Activated naive CD4-positive, alpha-beta T cell treated with anti-CD3 and anti-CD28 coated beads, Interleukin-2, amount 50 U/mL, for 72 hours (primary cell): ENCODE measurements around the gene LMBR1. TPM values are rescaled to one million over a fixed set of nuclear protein-coding genes. Genes with fewer than 3 reads are reported as not detected.

Experiments
- ATAC-seq, 2 donors: fragments of 150-1000 bp; cut with Tn5 transposase; 2 replicates each; pipeline ENCODE4 v1.10.0; 2021; ENCODE audit warnings: mild to moderate bottlenecking in 2 of 2, moderate library complexity in 2 of 2
- DNase-seq, 2 donors: peaks; one replicate each; pipeline ENCODE4 v3.0.0; 2021 to 2022; ENCODE audit warnings: low spot score in 2 of 2
- H3K27ac Mint-ChIP-seq, 2 donors: one replicate each; pipeline ENCODE4 v1.8.0; 2022; ENCODE audit warnings: mild to moderate bottlenecking in 2 of 2, mixed read lengths in 2 of 2
- H3K36me3 Mint-ChIP-seq, 2 donors: one replicate each; pipeline ENCODE4 v1.8.0; 2022; ENCODE audit warnings: mixed read lengths in 2 of 2
- H3K9me3 Mint-ChIP-seq, 2 donors: one replicate each; pipeline ENCODE4 v1.8.0; 2022; ENCODE audit warnings: mixed read lengths in 2 of 2
- total RNA-seq, 2 donors: library from RNA; stranded (reverse); gene quantifications; one replicate each; pipeline ENCODE4 v1.2.3, GENCODE V29; 2022

The LMBR1 gene
- total RNA-seq, 2 donors from 2014 or later = 28.3 to 52.4 TPM

DNA sequence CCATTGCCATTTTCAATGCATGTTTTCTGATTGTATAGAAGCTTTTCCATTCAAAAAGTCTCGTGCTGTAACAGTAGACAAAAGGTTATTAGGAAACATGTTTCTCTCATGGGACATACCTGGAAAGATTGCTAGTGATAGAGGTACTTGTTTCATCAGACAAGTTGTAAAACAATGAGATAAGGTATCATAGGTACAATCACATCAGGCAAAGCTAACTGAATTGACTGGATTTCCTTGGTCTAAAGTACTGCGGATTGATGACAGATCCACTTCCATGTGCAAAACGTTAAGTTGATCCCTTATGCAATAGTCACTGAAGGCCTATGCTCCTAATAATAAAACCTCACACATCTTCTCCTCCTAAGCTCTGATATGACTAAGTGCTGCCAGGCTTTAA, 258.9 kb downstream of the LMBR1 start:
- DNase-seq (no peak), ATAC-seq (no peak)
- Mint-ChIP-seq H3K36me3 (peaks cover under 1 to 5% of the 10 kb centered on the region in 2 donors), H3K9me3 (peaks cover 0 to 11% of the 10 kb centered on the region in 2 donors), H3K27ac (no peak overlapping the region)

DNA sequence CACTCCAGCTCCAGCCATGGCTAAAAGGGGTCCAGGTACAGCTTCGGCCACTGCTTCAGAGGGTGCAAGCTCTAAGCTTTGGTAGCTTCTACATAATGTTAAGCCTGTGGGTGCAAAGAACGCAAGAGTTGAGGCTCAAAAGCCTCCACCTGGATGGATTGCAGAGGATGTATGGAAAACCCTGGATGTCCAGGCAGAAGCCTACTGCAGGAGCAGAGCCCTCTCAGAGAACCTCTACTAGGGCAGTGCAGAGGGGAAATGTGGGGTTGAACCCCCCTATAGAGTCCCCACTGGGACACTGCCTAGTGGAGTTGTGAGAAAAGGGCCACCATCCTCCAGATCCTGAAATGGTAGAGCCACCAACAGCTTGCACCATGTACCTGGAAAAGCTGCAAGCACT, 263.1 kb downstream of the LMBR1 start:
- no peak for DNase-seq
- no peak for ATAC-seq
- H3K9me3 Mint-ChIP-seq = peaks cover 9 to 17% of the 10 kb centered on the region in 2 donors
- peaks cover 10 to 13% of the 10 kb centered on the region in 2 donors for H3K36me3 Mint-ChIP-seq
- H3K27ac Mint-ChIP-seq = no peak overlapping the region

DNA sequence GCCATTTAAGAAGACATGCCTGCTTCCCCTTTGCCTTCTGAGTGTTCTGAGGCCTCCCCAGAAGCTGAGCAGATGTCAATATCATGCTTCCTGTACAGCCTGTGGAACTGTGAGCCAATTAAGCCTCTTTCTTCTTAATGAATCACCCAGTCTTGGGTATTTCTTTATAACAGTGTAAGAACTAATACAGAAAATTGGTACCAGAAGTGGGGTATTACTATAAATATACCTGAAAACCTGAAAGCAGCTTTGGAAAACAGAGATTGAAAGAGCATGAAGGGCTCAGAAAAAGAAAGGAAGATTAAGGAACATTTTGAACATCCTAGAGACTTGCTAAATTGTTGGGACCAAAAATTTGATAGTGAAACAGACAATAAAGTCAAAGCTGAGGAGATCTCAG, 264.4 kb downstream of the LMBR1 start:
- ATAC-seq (no peak), DNase-seq (no peak)
- H3K36me3 Mint-ChIP-seq = peaks cover 10 to 13% of the 10 kb centered on the region in 2 donors
- peaks cover 9 to 17% of the 10 kb centered on the region in 2 donors for H3K9me3 Mint-ChIP-seq
- H3K27ac Mint-ChIP-seq = no peak overlapping the region

Other genes with a start within 250 kb of the LMBR1 start
- gene NOM1, start 56.5 kb upstream of the LMBR1 start, total RNA-seq = 10 to 100 TPM; 29.2 to 45.2 TPM
- gene MNX1, start 117.5 kb upstream of the LMBR1 start, total RNA-seq = under 1 TPM in 1 of 2 donors, not detected in 1; 0.12 TPM
- 10 to 100 TPM; 57.7 to 60.0 TPM for gene UBE3C, start 245.7 kb upstream of the LMBR1 start, total RNA-seq